Heart right ventricle (tissue), 16 donors: Measurements from ENCODE around the gene ERMAP. TPM values are rescaled to one million over a fixed set of nuclear protein-coding genes. Genes with fewer than 3 reads are reported as not detected.

Source experiments
- ATAC-seq, 8 donors: fragments of 200-7000 bp; cut with Tn5 transposase; one replicate each; pipeline ENCODE4 v1.9.1; 2020; ENCODE audit warnings: mild to moderate bottlenecking in 8 of 8, moderate library complexity in 8 of 8, moderate number of reproducible peaks in 1 of 8
- DNase-seq, 2 donors: peaks; one replicate each; pipeline ENCODE4 v3.0.0-alpha.2; 2020
- H3K27ac ChIP-seq, 10 donors: fragments of 200-600 bp; sonication (generic) in 2 of 10; one replicate each; pipeline versions ENCODE4 v1.5.0 to v1.8.0; 2020 to 2022; ENCODE audit warnings: mild to moderate bottlenecking in 3 of 10
- H3K27me3 ChIP-seq, 7 donors: fragments of 200-600 bp; one replicate each; pipeline ENCODE4 v1.8.0; 2021 to 2022; ENCODE audit warnings: mild to moderate bottlenecking in 2 of 7
- H3K36me3 ChIP-seq, 9 donors: fragments of 200-600 bp; sonication (generic) in 1 of 9; one replicate each; pipeline versions ENCODE4 v1.5.0 to v1.8.0; 2020 to 2022; ENCODE audit warnings: mild to moderate bottlenecking in 2 of 9
- H3K4me1 ChIP-seq, 9 donors: fragments of 200-600 bp; sonication (generic) in 1 of 9; one replicate each; pipeline versions ENCODE4 v1.5.0 to v1.8.0; 2020 to 2022; ENCODE audit warnings: mild to moderate bottlenecking in 4 of 9
- H3K4me3 ChIP-seq, 10 donors: fragments of 200-600 bp; sonication (generic) in 2 of 10; one replicate each; pipeline versions ENCODE4 v1.5.0 to v1.8.0; 2020 to 2022; ENCODE audit warnings: mild to moderate bottlenecking in 7 of 10, moderate library complexity in 2 of 10
- H3K9me3 ChIP-seq, 11 donors: fragments of 200-600 bp in 10 of 11; sonication (generic) in 2 of 11; one replicate each; pipeline versions ENCODE4 v1.5.0 to v1.8.0; 2013 to 2022; ENCODE audit warnings: mild to moderate bottlenecking in 2 of 11, control low read depth in 1 of 11, moderate library complexity in 1 of 11
- CTCF ChIP-seq, 9 donors: fragments of 200-600 bp; sonication (generic) in 2 of 9; IDR thresholded peaks; one replicate each; pipeline versions ENCODE4 v1.5.0 to v1.8.0; 2021 to 2022; ENCODE audit warnings: antibody characterized with exemption in 9 of 9, mild to moderate bottlenecking in 5 of 9, moderate library complexity in 1 of 9
- WGBS, 2 donors: extraction: QIAGEN DNeasy Blood & Tissue Kit; methylation state at CpG; one replicate each; pipeline ENCODE4 v1.1.7; 2013; ENCODE audit warnings: inconsistent platforms in 1 of 2; 5-methylcytosine and 5-hydroxymethylcytosine counted together
- intact Hi-C, 10 donors: fragments of 100-400 bp; cut with DNase I; formaldehyde crosslinking; loops; one replicate each; pipeline versions ENCODE4 v1.11.1 to v1.14.2; 2022
- polyA plus RNA-seq, 2 donors: library from polyadenylated mRNA; stranded (reverse); fragments of 200-250 nt; gene quantifications; one replicate each; pipeline ENCODE4 v1.2.3, GENCODE V29; 2013
- total RNA-seq, 10 donors: library from RNA; stranded (reverse); fragmentation: NEBNext Ultra II Directional in 3 of 10; extraction: Animal tissue kit (Norgen Biotek cat#: 25700) in 3 of 10; gene quantifications; one replicate each; pipeline versions ENCODE4 v1.2.1 to v1.2.4, GENCODE V29; 2021 to 2023
- donor health status: Arrhythmogenic right ventricular cardiomyopathy.
- donor health status: ischemic (EF 13 %, LVEDD 7.1; RV severe dilation, severe dysfunction).
- donor health status: healthy with polysubstance abuse.
- donor health status: DM: no; HTN: yes; CAD: no.
- donor health status: DM: no; HTN: no; CAD: no.
- donor health status: ischemic (EF 25% LVEDD 6.9; RV normal size, moderate dysfunction).
- donor health status: ischemic (EF 25% LVEDD 5.7; RV mildly dilated, moderate dysfunction).
- donor health status: healthy.
- donor health status: DM: yes; HTN: yes; CAD: no.
- donor health status: Ischemic cardiomyopathy.
- donor health status: ischemic (EF 35%, LVEDD 5.7; RV mildly dilated, moderate dysfunction).
- donor health status: nonischemic (EF 11% LVEDD 7.7; RV severe dilation, severe dysfunction).
- donor health status: DM: yes; HTN: yes; CAD: no.
- donor health status: PGD.
- donor health status: ischemic (EF 29% LVEDD 5.4; RV normal size, mild dysfunction).
- donor health status: nonischemic (EF 23%, LVEDD 6.1; RV moderate dilation, normal function).

The ERMAP gene
- total and polyA plus RNA-seq, 12 donors, result 1.4 to 6.1 (median 5.0) TPM

GRCh38 chr1:42889264-42889663 lies 72.3 kb downstream of the ERMAP start:
- Histone ChIP-seq H3K36me3 (no peaks in the 10 kb centered on the region), H3K4me3 (no peak overlapping the region), H3K9me3 (peaks cover 0 to 1% (median 0%) of the 10 kb centered on the region in 11 donors), H3K4me1 (no peaks in the 10 kb centered on the region), H3K27me3 (peaks cover 0 to 8% (median 0%) of the 10 kb centered on the region in 7 donors), H3K27ac (no peak overlapping the region)
- no peak for DNase-seq
- intact Hi-C loops, result no loop called here
- ATAC-seq, result no peak
- WGBS, 2 donors, result 87 to 97% methylated on average over 4 of the region's 4 CpGs
- no peak for TF ChIP-seq CTCF (IDR thresholded peaks at IDR 0.05)

- no peak for ATAC-seq
Measured at GRCh38 chr1:42891465-42892138, 74.7 kb downstream of the ERMAP start.

More at GRCh38 chr1:42891465-42892138, 74.7 kb downstream of the ERMAP start:
- no peak overlapping the region for H3K4me3 ChIP-seq
- intact Hi-C loops, result no loop called here
- no peaks in the 10 kb centered on the region for H3K36me3 ChIP-seq
- H3K27me3 ChIP-seq, result peaks cover 0 to 5% (median 0%) of the 10 kb centered on the region in 7 donors
- peaks cover 0 to 8% (median 0%) of the 10 kb centered on the region in 11 donors for H3K9me3 ChIP-seq
- no peak for DNase-seq
- no peak for TF ChIP-seq CTCF (IDR thresholded peaks at IDR 0.05)
- no peak overlapping the region for H3K27ac ChIP-seq
- 68 to 70% methylated on average over 5 of the region's 5 CpGs for WGBS, 2 donors
- H3K4me1 ChIP-seq, result no peaks in the 10 kb centered on the region

Other genes starting within 250 kb of the ERMAP start
- gene PPIH, start 158.7 kb upstream of the ERMAP start, total RNA-seq, result 10 to 100 TPM; 15.2 to 23.0 (median 18.3) TPM
- gene PPIH, start 158.7 kb upstream of the ERMAP start, polyA plus RNA-seq, result 10 to 100 TPM; 26.6 to 38.6 TPM
- gene YBX1, start 134.7 kb upstream of the ERMAP start, total RNA-seq, result 100 to 1,000 TPM; 639 to 983 (median 777) TPM
- gene YBX1, start 134.7 kb upstream of the ERMAP start, polyA plus RNA-seq, result 1,000 to 10,000 TPM in 1 of 2 donors, 100 to 1,000 TPM in 1; 300 to 1,036 TPM
- not detected for gene CLDN19, start 76.9 kb upstream of the ERMAP start, total RNA-seq
- gene CLDN19, start 76.9 kb upstream of the ERMAP start, polyA plus RNA-seq, result under 1 TPM in 1 of 2 donors, not detected in 1; 0.06 TPM
- 10 to 100 TPM in 4 of 10 donors, 1 to 10 TPM in 6; 5.0 to 18.3 (median 7.6) TPM for gene P3H1, start 50.1 kb upstream of the ERMAP start, total RNA-seq
- gene P3H1, start 50.1 kb upstream of the ERMAP start, polyA plus RNA-seq, result 10 to 100 TPM; 24.2 to 31.4 TPM
- gene C1orf50, start 49.9 kb upstream of the ERMAP start, total RNA-seq, result 10 to 100 TPM in 2 of 10 donors, 1 to 10 TPM in 8; 4.9 to 10.7 (median 8.5) TPM
- gene C1orf50, start 49.9 kb upstream of the ERMAP start, polyA plus RNA-seq, result 1 to 10 TPM; 4.7 to 5.8 TPM
- gene TMEM269, start 32.1 kb upstream of the ERMAP start, total RNA-seq, result under 1 TPM in 2 of 10 donors, not detected in 8; 0.07 to 0.09 TPM
- under 1 TPM in 1 of 2 donors, not detected in 1; 0.01 TPM for gene TMEM269, start 32.1 kb upstream of the ERMAP start, polyA plus RNA-seq
- gene SVBP, start 275 bp downstream of the ERMAP start, total RNA-seq, result 10 to 100 TPM; 11.6 to 19.7 (median 13.8) TPM
- 10 to 100 TPM; 24.7 to 31.7 TPM for gene SVBP, start 275 bp downstream of the ERMAP start, polyA plus RNA-seq
- gene ZNF691, start 29.5 kb downstream of the ERMAP start, total RNA-seq, result 1 to 10 TPM; 6.0 to 9.2 (median 7.9) TPM
- 10 to 100 TPM in 1 of 2 donors, 1 to 10 TPM in 1; 6.7 to 10.1 TPM for gene ZNF691, start 29.5 kb downstream of the ERMAP start, polyA plus RNA-seq
- 10 to 100 TPM in 9 of 10 donors, 1 to 10 TPM in 1; 8.2 to 63.7 (median 28.9) TPM for gene SLC2A1, start 141.7 kb downstream of the ERMAP start, total RNA-seq
- 10 to 100 TPM in 1 of 2 donors, 1 to 10 TPM in 1; 6.7 to 98.7 TPM for gene SLC2A1, start 141.7 kb downstream of the ERMAP start, polyA plus RNA-seq